SK-N-SH treated with all-trans-retinoic acid at 6 μM for 48 hours (cell line): Measurements from ENCODE around the gene CALB2.
"Not testable (repeated sequence)": the region's sequence is repeated elsewhere in the genome, so short reads cannot be mapped to it uniquely, and the experiment has no call there.

Experiments used
- ATAC-seq: fragments of 200-7000 bp; cut with Tn5 transposase; 3 replicates; pipeline ENCODE4 v1.9.1; 2020; ENCODE audit warnings: mild to moderate bottlenecking, moderate library complexity
- BACH2 ChIP-seq: fragments of 250-450 bp; sonication (Bioruptor Pico); IDR thresholded peaks from 2 replicates; pipeline ENCODE4 v1.9.0; 2021; ENCODE audit warnings: mild to moderate bottlenecking, borderline replicate concordance
- CSDC2 ChIP-seq: fragments of 250-450 bp; sonication (Bioruptor Pico); IDR thresholded peaks from 2 replicates; pipeline ENCODE4 v1.5.0; 2020; ENCODE audit warnings: mild to moderate bottlenecking, moderate library complexity
- ESRRG ChIP-seq: fragments of 250-450 bp; sonication (Bioruptor Pico); IDR thresholded peaks from 2 replicates; pipeline ENCODE4 v1.6.1; 2021; ENCODE audit warnings: mild to moderate bottlenecking
- GLIS3 ChIP-seq: fragments of 250-450 bp; sonication (Bioruptor Pico); IDR thresholded peaks from 2 replicates; pipeline ENCODE4 v1.5.0; 2020; ENCODE audit warnings: mild to moderate bottlenecking, moderate library complexity
- ISL1 ChIP-seq: fragments of 250-450 bp; sonication (Bioruptor Pico); IDR thresholded peaks from 2 replicates; pipeline ENCODE4 v2.1.2; 2022; ENCODE audit warnings: mild to moderate bottlenecking, moderate library complexity
- OSR1 ChIP-seq: fragments of 250-450 bp; sonication (Bioruptor Pico); IDR thresholded peaks from 2 replicates; pipeline ENCODE4 v1.8.0; 2022; ENCODE audit warnings: moderate library complexity, mild to moderate bottlenecking, inconsistent platforms
- PATZ1 ChIP-seq: fragments of 250-450 bp; sonication (Bioruptor Pico); IDR thresholded peaks from 2 replicates; pipeline ENCODE4 v1.8.0; 2020; ENCODE audit warnings: mild to moderate bottlenecking, moderate library complexity, borderline replicate concordance
- RARB ChIP-seq: fragments of 250-450 bp; sonication (Bioruptor Pico); IDR thresholded peaks from 2 replicates; pipeline ENCODE4 v1.8.0; 2021; ENCODE audit warnings: mild to moderate bottlenecking, moderate library complexity
- SNAI2 ChIP-seq: fragments of 250-450 bp; sonication (Bioruptor Pico); IDR thresholded peaks from 2 replicates; pipeline ENCODE4 v1.5.0; 2020; ENCODE audit warnings: mild to moderate bottlenecking, moderate library complexity
- TOX ChIP-seq: fragments of 250-450 bp; sonication (Bioruptor Pico); IDR thresholded peaks from 2 replicates; pipeline ENCODE4 v1.8.0; 2021; ENCODE audit warnings: mild to moderate bottlenecking, moderate library complexity, borderline replicate concordance
- TSHZ2 ChIP-seq: fragments of 250-450 bp; sonication (Bioruptor Pico); IDR thresholded peaks from 2 replicates; pipeline ENCODE4 v1.5.0; 2020; ENCODE audit warnings: mild to moderate bottlenecking, moderate library complexity
- ZC3H10 ChIP-seq: fragments of 250-450 bp; sonication (Bioruptor Pico); IDR thresholded peaks from 2 replicates; pipeline ENCODE4 v1.5.1; 2021; ENCODE audit warnings: mild to moderate bottlenecking, moderate library complexity
- ZFP3 ChIP-seq: fragments of 250-450 bp; sonication (Bioruptor Pico); IDR thresholded peaks from 2 replicates; pipeline ENCODE4 v1.5.0; 2020; ENCODE audit warnings: mild to moderate bottlenecking, moderate library complexity
- ZFP30 ChIP-seq: fragments of 450-650 bp; formaldehyde crosslinking; IDR thresholded peaks from 2 replicates; pipeline ENCODE4 v1.5.0; 2022; ENCODE audit warnings: mild to moderate bottlenecking, moderate library complexity
- ZNF70 ChIP-seq: fragments of 450-650 bp; formaldehyde crosslinking; IDR thresholded peaks from 2 replicates; pipeline ENCODE4 v1.5.0; 2020; ENCODE audit warnings: mild to moderate bottlenecking, moderate library complexity
- TF ChIP-seq, protein P1 (sequence below): fragments of 250-450 bp; sonication (Bioruptor Pico); IDR thresholded peaks from 2 replicates; pipeline ENCODE4 v1.5.1; 2020; ENCODE audit warnings: low read depth, mild to moderate bottlenecking, moderate library complexity
- TF ChIP-seq, protein P2 (sequence below): fragments of 250-450 bp; sonication (Bioruptor Pico); IDR thresholded peaks from 2 replicates; pipeline ENCODE4 v1.5.1; 2021; ENCODE audit warnings: mild to moderate bottlenecking, moderate library complexity

Gene CALB2

GRCh38 chr16:71311553-71312158, 46.9 kb upstream of the CALB2 start (continued):
- TF ChIP-seq GLIS3 = no peak

DNA sequence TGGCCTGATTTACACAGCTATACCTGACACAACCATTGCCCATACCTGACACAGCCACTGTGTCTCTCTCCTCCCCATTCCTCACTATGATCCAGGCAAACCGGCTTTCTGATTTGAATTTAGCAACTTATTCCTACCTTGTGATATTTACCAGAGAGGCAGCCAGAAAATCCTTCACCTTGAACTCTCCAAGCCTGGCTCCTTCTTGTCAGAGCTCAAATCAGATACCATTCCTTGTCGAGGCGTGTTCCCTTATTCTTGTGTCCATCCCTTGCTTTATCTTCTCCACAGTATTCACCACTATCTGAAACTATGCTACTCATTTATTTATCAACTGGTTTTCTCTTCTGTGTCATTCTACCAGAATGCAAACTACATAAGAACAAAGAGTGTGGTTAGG, 44.9 kb upstream of the CALB2 start:
- ATAC-seq = not testable (repeated sequence)

DNA sequence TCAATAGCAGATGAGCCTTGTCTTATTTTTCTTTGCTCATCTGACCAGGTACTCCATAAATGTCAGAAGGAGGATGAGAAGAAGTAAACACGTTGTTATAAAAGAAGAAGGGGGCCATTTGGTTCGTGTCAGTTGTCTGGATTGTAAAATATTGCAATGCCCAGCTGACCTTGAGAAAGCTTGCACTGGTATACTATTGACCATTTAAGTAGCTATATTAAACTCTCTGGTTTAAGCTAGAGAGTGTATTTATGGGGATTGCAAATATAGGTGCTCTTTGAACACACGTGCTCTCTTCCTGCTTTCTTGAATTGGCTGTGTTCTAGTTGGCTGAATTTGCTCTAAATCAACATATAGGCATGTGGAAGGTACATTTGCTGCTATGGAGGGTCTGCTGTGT, 43.3 kb upstream of the CALB2 start:
- no peak for TF ChIP-seq PATZ1 (CRISPR knock-in tag)
- TF ChIP-seq TSHZ2 (CRISPR knock-in tag) = no peak
- no peak for TF ChIP-seq ZFP30 (CRISPR knock-in tag)
- no peak for TF ChIP-seq TOX
- no peak for TF ChIP-seq ZC3H10 (CRISPR knock-in tag)
- TF ChIP-seq, protein P1, sequence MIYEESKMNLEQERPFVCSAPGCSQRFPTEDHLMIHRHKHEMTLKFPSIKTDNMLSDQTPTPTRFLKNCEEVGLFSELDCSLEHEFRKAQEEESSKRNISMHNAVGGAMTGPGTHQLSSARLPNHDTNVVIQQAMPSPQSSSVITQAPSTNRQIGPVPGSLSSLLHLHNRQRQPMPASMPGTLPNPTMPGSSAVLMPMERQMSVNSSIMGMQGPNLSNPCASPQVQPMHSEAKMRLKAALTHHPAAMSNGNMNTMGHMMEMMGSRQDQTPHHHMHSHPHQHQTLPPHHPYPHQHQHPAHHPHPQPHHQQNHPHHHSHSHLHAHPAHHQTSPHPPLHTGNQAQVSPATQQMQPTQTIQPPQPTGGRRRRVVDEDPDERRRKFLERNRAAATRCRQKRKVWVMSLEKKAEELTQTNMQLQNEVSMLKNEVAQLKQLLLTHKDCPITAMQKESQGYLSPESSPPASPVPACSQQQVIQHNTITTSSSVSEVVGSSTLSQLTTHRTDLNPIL (CRISPR knock-in tag) = no peak
- no peak for TF ChIP-seq SNAI2 (CRISPR knock-in tag)
- TF ChIP-seq GLIS3 = no peak
- TF ChIP-seq ESRRG (CRISPR knock-in tag) = no peak
- no peak for TF ChIP-seq ZFP3 (CRISPR knock-in tag)
- TF ChIP-seq BACH2 (CRISPR knock-in tag) = no peak
- no peak for TF ChIP-seq CSDC2 (CRISPR knock-in tag)
- no peak for ATAC-seq

GRCh38 chr16:71319999-71320398, 38.5 kb upstream of the CALB2 start:
- TF ChIP-seq ESRRG (CRISPR knock-in tag) (no peak), ISL1 (CRISPR knock-in tag) (no peak), SNAI2 (CRISPR knock-in tag) (no peak), TSHZ2 (CRISPR knock-in tag) (no peak), GLIS3 (no peak), ZFP3 (CRISPR knock-in tag) (no peak), OSR1 (CRISPR knock-in tag) (no peak), ZNF70 (CRISPR knock-in tag) (no peak), RARB (CRISPR knock-in tag) (no peak)
- TF ChIP-seq, protein P1 (CRISPR knock-in tag) = no peak
- TF ChIP-seq, protein P2, sequence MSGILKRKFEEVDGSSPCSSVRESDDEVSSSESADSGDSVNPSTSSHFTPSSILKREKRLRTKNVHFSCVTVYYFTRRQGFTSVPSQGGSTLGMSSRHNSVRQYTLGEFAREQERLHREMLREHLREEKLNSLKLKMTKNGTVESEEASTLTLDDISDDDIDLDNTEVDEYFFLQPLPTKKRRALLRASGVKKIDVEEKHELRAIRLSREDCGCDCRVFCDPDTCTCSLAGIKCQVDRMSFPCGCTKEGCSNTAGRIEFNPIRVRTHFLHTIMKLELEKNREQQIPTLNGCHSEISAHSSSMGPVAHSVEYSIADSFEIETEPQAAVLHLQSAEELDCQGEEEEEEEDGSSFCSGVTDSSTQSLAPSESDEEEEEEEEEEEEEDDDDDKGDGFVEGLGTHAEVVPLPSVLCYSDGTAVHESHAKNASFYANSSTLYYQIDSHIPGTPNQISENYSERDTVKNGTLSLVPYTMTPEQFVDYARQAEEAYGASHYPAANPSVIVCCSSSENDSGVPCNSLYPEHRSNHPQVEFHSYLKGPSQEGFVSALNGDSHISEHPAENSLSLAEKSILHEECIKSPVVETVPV (CRISPR knock-in tag) = no peak
- no peak for ATAC-seq
